ENCODE results near the gene PELI3.
"Not testable (repeated sequence)": the region's sequence is repeated elsewhere in the genome, so short reads cannot be mapped to it uniquely, and the experiment has no call there.

PELI3 gene, protein sequence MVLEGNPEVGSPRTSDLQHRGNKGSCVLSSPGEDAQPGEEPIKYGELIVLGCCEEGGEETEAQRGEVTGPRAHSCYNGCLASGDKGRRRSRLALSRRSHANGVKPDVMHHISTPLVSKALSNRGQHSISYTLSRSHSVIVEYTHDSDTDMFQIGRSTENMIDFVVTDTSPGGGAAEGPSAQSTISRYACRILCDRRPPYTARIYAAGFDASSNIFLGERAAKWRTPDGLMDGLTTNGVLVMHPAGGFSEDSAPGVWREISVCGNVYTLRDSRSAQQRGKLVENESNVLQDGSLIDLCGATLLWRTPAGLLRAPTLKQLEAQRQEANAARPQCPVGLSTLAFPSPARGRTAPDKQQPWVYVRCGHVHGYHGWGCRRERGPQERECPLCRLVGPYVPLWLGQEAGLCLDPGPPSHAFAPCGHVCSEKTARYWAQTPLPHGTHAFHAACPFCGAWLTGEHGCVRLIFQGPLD

DNA sequence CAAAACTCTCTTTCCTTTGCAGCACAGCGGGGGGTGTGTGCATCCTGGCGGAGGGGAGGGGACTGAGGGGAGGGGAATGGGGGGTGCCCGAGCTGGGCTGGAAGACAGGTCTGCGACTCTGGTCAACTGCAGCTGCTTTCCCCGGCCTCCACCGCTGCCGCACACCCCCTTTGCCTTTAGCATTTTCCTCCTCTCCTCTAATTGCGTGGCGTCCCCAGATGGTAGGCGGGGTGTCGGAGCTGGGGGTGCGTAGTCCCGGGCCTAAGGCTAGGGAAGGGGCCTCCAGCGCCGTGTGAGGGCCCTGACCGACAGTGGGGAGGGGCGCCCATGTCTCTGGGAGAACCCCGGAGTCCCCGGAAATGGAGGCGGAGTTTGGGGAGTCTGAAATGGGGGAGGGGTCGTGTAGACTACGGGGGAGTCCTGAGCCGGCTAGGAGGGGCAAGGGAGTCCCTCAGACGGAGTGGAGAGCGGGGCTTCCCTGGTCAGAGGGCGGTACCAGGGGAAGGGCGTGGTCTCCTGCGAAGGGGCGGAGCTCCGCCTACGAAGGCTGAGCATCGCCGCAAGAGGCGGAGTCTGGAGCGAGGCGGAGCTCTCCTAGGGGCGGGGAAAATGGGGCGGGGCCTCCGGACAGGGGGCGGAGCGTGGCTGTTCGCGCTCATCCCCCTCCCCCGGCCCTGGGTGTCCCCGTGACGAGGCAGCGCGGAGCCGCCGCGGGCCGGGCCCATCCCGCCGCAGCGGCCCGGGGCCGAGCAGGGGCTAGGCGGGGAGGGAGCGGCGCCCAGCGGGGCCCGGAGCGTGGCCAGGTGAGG, at the start of gene PELI3:
PELI3 (plus strand) TSS at position 681 of the 809 bp plus-strand sequence. CDS start 1,224 bp downstream, outside the sequence.
- peak; percentile 94 for DNase-seq

DNA sequence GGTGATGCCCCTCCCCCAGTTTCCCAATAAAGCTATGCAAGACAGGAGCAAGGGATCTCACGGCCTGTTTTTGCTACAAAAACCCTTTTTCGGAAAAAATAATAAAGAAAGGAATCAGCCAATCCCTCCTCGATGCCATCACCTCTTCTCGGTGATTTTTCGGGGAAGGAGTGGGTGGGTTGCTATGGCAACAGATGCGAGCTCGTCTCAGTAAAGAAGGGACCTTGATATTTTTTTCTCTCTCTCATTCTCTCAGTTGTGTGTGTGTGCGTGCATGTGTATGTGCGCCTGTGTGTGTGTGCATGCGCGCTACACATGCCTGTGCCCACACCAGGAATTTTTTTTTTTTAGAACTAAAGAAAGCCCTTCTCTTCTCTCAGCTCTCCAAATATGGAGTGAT, 49.7 kb upstream of the PELI3 start:
- no peak for DNase-seq

DNA sequence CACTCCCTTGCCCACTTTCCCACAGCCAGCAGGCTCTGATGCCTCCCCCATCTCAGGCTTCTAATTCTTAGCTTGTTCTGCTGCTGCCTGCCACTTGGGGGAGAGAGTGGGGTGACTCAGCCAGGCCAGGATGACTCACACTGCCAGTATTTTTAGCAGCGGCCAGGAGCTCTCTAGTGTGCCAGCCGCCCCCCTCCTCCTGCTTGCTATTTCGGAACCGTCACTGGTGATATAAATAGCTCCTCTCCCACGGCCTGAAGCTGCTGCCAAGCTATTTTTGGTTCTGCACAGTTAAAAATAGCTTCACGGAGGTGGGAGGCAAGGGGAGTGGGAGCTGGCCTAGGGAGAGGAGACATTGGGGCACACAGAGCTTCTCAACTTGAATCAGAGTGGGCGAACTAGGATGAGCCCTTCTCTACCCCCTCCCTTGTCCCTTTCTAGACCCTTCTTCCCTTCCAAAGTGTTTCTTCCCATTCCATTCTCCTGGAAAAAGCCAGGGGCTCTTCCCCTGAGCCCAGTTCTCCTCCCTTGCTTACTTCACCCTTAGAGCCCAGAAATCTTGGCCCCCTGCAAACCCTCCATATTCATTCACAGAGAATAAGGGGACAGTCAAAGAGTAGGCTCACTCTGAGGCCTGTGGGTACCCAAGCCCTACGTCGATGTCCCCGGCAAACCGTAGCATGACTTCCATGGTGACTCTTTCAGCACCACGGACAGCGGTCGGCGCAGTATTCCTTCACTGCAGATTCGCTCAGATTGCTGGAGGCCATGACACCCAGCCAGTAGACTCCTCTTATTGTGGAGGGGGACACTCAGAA, 48.3 kb upstream of the PELI3 start:
- DNase-seq, result peak; percentile 79

DNA sequence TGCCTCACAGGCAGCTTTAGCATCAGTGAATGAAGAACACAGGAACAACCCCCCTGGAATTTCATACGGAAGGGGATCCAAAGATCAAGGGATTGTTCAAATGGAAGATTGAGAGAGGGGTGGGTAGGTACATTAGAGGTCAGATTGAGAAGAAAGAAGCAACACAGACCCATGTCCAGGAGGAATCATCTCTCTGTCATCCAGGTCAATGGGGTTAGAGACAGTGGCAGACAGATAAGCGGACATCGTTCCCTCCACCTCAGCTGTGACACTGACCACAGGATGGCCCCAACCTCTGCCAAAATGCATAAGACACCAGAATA, 47.8 kb upstream of the PELI3 start:
- no peak for DNase-seq

DNA sequence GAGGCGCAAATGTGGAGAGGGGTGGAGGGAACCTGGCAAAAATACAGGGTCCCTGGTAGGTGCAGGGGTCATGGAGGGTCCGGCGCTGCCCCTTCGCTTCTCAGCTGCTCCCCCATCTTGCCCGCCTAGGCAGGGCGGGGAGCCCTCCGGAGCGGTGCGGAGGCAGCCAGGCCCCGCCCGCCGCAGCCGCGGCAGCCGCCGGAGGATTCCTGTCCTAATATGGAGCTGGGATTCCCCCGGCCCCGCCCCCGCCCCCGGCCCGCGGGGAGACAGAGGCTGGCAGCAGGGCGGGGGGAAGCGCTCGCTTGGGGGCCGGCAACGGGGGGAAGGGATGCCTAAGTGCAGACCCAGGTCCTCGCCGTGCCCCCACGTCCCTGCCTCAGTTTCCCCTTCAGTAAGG, 46.9 kb upstream of the PELI3 start:
- no peak for DNase-seq

DNA sequence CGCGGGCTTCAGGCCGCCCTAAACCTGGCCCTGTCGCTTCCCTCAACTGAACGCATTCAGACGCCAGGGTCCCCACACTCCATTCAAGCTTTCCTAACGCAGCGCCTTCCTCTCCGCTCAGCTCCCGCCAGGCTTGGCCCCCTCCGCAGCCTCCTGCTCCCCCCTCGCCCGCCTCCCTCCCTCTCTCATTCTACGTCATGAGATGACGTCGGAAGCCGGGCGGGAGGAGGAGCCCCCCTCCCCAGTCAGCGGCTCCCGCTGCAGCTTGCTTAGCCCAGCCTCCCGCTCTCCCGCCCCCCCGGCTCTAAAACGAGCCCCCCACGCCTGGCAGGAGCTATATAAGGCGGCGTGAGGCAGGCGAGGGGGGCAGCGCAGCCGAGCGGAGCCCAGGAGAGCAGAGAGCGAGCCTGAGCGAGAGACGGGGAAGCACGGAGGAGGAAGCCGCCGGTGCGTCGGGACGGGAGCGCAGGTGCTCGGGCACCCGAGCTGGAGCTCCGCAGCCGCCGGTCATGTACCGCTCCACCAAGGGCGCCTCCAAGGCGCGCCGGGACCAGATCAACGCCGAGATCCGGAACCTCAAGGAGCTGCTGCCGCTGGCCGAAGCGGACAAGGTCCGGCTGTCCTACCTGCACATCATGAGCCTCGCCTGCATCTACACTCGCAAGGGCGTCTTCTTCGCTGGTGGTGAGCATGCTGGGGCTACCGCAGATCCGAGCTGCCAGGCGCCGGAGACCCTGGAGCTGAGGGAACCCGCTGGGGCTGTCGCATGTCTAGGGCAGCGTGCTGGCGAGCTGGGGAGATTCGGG, 45.8 kb upstream of the PELI3 start, which contains the start of gene NPAS4:
NPAS4 (plus strand) TSS at position 365 of the 806 bp plus-strand sequence; CDS start at position 510, 145 bp downstream.
- DNase-seq, result no peak

DNA sequence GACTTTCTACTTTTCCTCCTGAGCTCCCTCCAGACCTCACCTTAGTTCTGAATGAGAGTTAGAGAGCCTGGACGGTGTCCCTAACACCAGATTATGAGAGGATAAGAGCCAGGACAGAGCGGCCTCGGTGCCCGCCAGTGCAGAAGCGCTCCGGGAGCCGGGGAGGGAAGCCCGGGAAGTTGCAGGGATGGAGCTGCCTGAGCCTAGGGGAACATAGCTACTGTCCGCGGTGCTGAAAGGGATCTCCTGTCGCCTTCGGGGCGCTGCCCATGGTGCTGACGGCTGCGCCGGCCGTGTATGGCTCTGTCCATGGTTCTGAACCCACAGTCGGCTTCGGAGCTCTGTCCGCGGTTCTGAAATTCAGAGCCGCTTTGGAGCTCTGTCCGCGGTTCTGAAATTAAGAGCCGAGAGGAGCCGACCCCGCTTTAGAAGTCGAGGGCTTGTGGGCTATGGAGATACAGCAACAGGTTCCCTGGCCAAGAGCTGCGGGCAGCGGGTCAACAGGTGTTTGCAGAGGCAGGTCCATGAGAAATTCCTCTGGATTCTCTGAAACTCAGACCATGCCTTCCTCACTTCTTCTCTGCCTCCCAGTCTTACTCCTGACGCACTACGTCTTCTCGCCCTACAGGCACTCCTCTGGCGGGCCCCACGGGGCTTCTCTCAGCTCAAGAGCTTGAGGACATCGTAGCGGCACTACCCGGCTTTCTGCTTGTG, 45.1 kb upstream of the PELI3 start:
- DNase-seq, result peak; percentile 87

DNA sequence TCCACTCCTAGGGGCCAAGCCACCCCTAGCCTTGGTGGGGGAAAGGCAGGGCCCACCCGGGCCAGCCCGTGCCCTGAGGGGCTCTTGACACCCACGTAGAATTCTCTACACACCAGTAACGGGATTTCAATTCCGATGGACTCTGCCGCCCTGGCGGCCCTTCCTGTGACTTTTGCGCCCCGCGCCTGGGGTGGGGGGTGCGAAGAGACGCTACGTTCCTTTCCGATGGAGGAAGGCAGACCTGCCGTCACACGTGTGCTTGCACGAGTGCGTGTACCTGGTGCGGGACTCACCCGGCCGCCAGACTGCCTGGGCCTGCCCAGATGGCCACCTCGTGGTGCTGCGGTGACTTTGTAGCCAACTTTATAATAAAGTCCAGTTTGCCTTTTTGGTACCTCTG, 40.4 kb upstream of the PELI3 start:
- no peak for DNase-seq

DNA sequence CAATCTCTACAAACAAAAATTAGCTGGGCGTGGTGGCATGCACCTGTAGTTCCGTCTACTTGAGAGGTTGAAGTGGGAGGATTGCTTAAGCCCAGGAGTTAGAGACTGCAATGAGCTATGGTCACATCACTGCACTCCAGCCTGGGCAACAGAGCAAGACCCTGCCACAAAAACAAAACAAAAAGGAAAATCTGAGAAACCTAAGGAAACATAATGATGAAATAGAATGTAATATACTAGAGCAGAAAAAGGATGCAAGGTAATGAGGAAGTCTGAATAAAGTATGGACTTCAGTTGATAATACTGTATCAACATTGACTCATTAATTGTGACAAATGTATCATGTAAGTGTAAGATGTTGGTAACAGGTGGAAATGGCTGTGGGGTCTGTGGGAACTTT, 37.8 kb upstream of the PELI3 start:
- no peak for DNase-seq

DNA sequence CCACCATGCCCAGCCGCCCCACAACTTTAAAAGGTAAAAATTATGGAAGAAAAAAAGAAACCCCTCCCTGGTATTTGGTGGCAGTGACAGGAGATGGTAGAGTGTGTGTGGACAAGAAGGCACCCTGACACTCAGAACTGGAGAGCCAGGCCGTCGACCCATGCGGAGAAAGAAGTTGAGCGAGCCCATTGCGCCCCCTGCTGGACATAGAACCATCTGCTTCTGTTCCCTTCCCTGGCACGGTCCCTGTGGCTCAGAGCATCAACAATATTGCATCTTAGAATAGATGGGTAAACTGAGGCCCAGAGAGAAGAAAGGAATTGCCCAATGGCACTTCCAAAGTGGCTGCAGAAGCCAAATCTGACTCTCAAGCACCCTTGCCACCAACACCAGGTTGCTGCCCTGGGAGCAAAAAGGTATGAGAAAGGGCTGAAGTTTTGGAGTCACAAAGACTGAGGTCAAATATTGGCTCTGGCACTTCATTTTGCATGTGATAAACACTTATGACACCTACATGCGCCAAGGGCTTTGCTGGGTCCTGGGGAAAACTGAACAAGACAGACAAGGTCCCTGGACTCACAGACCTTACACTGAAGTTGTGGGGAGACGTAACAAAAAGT, 36.6 kb upstream of the PELI3 start:
- peak; percentile 87 for DNase-seq

DNA sequence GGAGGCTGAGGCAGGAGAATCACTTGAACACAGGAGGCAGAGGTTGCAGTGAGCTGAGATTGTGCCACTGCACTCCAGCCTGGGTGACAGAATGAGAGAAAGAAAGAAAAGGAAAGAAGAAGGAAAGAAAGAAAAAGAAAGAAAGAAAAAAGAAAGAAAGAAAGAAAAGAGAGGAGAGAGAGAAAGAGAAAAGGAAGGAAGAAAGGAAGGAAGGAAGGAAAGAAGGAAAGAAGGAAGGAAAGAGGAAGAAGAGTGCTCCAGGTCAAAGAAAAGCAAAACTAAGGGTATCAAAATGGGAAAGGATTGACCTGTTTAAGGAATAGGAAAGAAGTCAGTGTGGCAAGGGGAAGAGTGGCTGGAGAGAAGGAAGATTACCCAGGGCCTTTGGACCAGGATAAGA, 35.4 kb upstream of the PELI3 start:
- not testable (repeated sequence) for DNase-seq

DNA sequence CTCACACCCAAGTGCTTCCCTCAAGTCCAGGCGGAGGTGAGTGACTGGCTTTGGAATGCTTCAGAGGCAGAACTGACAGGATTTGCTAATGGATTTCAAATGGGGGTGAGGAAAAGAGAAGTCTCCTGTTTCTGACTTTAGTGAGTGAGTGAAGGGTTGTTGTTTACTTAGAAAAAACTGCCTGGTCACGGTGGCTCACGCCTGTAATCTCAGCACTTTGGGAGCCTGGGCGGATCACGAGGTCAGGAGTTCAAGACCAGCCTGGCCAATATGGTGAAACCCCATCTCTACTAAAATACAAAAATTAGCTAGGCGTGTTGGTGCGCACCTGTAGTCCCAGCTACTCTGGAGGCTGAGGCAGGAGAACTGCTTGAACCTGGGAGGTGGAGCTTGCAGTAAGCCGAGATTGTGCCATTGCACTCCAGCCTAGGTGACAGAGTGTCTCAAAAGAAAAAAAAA, 34.8 kb upstream of the PELI3 start:
- DNase-seq, result not testable (repeated sequence)

DNA sequence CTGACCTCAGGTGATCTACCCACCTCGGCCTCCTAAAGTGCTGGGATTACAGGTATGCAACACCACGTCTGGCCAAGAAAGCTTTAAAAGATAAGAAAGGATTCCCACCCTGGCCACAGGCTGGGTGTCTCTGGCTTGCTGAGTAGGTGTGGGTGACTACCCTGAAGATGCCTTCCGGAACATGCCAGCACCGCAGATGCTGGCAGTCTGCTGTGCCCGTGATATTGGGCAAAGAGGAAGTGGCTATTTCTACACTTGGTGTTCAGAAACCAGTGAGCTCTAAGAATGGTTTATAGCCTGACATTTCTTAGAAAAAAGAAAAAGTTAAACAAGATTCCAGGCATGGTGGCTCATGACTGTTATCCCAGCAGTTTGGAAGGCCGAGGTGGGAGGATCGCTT, 34.1 kb upstream of the PELI3 start:
- peak; percentile 43 for DNase-seq

DNA sequence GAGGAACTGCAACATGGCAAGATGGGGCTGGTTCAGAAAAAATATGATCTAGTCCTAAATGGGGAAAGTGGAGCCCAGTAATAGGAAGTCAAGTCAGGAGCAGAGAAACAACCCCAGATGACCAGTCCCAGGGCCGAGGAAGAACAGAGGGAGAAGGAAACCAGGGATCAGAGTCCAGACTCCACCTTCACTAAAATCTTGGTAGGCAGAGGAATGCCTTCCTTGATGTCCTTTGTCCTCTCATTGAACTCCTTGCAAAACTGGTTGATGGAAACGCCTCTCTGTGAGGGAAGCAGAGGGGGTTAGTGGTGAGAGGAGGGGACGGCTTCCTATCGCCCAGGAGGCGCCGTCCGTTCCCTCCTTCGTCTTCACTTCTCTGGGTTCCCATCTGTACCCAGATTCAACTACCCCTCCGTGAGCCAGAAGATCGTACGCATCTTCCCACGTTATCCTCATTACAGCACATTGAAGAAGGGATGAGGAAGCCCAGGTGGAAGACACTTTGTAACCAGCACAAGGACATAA, 28.7 kb upstream of the PELI3 start:
- no peak for DNase-seq

DNA sequence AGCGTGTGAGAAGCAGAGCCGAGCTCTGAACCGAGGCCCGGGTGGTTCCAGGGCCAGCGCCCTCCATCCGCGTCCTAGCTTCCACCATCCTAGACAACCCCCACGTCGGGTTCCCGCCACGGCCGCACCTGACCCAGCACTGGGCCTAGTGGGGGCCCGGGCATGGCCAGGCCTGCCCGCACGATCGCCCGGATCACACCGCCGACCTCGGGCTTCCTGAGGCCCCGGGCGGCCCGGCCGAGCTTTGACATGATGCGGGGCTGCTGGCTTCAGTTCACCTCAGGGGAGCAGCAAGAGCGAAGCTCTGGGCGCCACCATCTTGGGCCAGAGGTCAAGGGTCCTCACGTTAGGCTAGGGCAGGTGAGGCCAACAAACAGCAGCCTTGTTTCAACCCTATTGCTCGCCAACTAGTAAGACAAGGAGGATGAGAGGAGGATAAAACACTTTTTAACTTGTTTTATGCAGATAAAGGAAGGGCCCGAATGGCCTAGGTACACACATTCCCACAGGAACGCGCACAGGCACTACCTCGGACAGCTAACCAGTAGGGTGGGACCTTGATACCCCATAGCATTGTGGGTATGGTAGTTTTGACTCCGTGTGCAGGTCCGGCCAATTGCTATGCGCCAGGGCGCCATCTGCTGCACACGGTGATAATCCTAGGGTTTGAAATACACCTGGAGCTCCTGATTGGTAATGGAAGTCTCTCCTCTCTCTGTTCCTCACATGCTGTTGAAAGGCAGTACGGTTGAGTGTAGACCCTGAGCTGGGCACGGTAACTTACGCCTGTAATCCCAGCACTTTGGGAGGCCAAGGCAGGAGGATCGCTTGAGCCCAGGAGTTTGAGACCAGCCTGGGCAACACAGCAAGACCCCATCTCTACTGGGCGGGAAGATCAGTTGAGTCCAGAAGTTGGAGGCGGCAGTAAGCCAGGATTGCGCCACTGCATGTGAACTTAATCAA, 27.9 kb upstream of the PELI3 start, which contains the start of gene MRPL11:
MRPL11 (minus strand) TSS at position 345 of the 963 bp plus-strand sequence; CDS start at position 251, 94 bp downstream.
- DNase-seq, result peak; percentile 90

DNA sequence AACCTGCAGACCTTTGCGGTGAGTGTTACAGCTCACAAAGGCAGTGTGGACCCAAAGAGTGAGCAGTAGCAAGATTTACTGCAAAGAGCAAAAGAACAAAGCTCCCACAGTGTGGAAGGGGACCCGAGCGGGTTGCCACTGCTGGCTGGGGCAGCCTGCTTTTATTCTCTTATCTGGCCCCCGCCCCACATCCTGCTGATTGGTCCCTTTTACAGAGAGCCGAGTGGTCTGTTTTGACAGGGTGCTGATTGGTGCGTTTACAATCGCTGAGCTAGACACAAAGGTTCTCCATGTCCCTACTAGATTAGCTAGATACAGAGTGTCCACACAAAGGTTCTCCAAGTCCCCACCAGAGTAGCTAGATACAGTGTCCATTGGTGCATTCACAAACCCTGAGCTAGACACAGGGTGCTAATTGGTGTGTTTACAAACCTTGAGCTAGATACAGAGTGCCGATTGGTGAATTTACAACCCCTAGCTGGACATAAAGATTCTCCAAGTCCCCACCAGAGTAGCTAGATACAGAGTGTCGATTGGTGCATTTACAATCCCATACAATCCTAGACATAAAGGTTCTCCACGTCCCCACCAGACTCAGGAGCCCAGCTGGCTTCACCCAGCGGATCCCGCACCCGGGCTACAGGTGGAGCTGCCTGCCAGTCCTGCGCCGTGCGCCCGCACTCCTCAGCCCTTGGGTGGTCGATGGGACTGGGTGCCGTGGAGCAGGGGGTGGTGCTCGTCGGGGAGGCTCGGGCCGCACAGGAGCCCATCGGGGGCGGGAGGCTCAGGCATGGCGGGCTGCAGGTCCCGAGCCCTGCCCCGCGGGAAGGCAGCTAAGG, 26.4 kb upstream of the PELI3 start:
- DNase-seq, result not testable (repeated sequence)

DNA sequence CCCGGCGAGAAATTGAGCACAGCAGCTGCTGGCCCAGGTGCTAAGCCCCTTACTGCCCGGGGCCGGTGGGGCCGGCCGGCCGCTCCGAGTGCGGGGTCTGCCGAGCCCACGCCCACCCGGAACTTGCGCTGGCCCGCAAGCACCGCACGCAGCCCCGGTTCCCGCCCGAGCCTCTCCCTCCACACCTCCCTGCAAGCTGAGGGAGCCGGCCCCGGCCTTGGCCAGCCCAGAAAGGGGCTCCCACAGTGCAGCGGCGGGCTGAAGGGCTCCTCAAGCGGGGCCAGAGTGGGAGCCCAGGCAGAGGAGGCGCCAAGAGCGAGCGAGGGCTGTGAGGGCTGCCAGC, 25.8 kb upstream of the PELI3 start:
- DNase-seq, result not testable (repeated sequence)

DNA sequence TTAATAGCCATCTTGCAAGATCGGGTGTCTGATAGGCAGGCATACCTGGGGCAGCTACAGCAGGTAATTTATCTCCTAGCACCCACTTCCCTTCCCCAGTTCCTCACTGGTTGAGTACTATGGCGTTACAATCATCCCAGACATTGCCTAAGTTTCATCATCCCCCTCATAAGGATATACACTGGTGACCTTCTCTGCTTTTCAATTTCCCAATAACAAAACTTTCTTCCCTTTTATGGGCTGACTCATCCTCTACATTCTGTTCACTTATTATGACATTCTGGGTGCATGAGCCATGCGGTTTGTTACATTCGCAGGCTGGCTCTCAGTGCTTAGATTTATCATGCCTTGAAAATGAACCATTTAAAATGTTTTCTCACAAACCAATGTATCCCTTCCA, 23.1 kb upstream of the PELI3 start:
- peak; percentile 94 for DNase-seq
